GM12873 (cell line): Measurements from ENCODE around the gene MAML2.

ENCODE experiments used
- TF ChIP-seq, protein P1 (sequence below): IDR thresholded peaks from 2 replicates; pipeline ENCODE4 v1.5.1; 2012; ENCODE audit warnings: low read depth, mild to moderate bottlenecking, moderate library complexity, low read length, control low read depth; ENCODE audit not compliant: insufficient read depth; ENCODE audit errors: missing control alignments

The MAML2 gene

GRCh38 chr11:96098511-96099241 lies 244.3 kb downstream of the MAML2 start:
- TF ChIP-seq, protein P1, sequence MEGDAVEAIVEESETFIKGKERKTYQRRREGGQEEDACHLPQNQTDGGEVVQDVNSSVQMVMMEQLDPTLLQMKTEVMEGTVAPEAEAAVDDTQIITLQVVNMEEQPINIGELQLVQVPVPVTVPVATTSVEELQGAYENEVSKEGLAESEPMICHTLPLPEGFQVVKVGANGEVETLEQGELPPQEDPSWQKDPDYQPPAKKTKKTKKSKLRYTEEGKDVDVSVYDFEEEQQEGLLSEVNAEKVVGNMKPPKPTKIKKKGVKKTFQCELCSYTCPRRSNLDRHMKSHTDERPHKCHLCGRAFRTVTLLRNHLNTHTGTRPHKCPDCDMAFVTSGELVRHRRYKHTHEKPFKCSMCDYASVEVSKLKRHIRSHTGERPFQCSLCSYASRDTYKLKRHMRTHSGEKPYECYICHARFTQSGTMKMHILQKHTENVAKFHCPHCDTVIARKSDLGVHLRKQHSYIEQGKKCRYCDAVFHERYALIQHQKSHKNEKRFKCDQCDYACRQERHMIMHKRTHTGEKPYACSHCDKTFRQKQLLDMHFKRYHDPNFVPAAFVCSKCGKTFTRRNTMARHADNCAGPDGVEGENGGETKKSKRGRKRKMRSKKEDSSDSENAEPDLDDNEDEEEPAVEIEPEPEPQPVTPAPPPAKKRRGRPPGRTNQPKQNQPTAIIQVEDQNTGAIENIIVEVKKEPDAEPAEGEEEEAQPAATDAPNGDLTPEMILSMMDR, result no peak

DNA sequence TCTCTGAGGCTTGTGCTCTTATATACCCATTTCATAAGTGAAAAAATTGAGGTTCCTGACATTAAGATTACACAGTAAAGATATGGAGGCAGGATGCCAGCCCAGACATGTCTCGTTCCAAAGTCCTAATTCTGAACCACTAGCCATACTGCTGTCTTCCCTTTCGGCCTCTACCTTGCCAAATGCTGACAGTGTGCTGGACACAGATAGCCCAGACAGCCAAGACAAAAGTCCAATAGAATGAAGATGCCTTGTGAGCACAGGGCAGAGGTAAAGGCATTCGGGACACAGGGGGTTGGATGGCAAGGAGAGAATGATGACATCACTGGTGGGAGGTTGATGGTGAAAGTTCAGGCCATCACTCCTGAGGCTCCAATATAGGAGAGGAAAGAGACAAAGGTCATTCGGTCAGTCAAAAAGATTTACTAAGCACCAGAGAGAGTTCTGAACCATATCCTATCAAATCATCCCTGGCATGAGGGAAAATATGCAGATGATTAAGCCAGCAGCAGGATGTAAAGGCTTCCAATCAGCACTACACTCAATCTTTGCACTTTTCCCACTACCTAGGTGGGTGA lies 245.1 kb downstream of the MAML2 start:
- TF ChIP-seq, protein P1, result no peak

DNA sequence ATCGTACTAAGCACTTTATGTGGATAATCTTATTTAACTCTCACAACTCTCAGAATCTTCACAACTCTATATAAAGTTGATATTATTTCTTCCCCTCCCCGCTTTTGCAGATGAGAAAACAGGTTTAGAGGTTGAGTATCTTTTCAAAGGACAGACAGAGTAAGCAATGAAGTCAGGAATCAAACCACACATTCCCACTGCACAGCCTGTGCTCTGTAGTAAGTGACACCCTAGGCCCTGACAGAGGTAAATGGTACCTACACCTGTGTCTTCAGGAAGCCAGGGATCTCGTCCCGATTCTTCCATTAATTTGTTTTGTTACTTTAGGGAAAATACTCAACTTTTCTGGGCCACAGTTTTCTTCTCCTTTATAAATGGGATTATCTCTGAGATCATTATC lies 246.6 kb downstream of the MAML2 start:
- TF ChIP-seq, protein P1, result no peak

DNA sequence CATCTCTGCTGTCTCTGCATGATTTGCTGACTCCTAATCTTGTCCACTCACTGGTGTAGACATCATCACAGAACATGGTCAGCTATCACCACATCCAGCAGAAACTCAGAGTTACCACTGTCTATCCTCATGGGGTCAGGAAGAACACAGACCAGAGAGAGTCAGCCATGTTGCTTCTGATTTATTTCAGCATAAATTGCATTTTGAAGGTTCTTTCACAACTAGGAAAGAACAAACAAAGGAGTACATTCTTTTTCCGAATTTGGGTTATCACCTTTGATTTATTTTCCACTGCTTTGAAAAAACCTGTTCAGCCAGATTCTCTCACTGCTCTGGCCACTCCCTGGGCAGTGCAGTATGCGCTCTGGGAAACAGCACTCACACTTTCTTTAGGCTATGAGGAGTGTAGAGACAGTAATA lies 247.1 kb downstream of the MAML2 start:
- TF ChIP-seq, protein P1, result no peak

- TF ChIP-seq, protein P1, result no peak
Measured at GRCh38 chr11:96094156-96094555, 248.8 kb downstream of the MAML2 start.

DNA sequence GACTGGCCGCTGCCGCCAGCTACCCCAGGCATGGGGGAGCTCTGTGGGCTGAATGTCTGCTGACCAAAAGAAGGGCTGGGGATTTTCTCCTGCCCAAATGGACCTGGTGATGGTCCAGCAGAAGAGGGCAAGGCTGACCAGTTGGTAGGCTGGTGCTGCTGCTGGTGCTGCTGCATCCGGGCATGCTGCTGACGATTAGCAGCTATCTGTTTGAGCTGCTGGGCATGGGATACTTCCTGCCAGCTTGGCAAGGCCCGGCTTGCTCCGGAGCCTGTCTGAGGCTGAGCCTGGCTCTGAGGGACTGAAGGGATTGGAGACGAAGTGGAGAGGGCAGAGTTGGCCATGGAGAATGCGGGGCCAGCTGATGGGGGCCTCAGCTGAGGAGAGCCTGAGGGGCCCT lies 250.5 kb downstream of the MAML2 start:
- TF ChIP-seq, protein P1, result no peak

DNA sequence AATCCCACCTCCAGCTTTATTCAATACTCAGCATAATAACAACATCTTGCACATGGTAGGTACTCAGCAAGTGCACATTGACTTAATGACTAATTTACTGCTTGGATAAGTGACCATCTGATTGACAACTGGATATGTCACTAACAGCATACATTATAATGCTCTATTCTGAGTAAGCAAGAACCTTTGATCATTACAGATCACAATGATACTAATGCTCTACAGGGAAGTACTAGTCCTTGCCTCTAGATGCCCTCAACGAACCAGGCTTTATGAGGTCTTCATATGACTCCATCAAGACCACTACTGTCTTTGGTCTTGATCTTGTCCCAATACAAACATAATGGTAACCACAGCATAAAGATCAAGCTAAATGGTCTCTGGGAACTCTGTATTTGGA lies 251.5 kb downstream of the MAML2 start:
- TF ChIP-seq, protein P1, result peak; percentile 41
